HG02763 (cell line): ENCODE results near the gene SUSD1.

ENCODE experiments used
- ATAC-seq: cut with Tn5 transposase; IDR thresholded peaks from one replicate; pipeline ENCODE4 v1.9.1; 2021; ENCODE audit warnings: mild to moderate bottlenecking, moderate library complexity; ENCODE audit not compliant: unreplicated experiment

The SUSD1 gene

GRCh38 chr9:112072721-112073638, 102.1 kb downstream of the SUSD1 start:
- no peak for ATAC-seq

GRCh38 chr9:112069318-112070169, 105.6 kb downstream of the SUSD1 start:
- ATAC-seq, result no peak

DNA sequence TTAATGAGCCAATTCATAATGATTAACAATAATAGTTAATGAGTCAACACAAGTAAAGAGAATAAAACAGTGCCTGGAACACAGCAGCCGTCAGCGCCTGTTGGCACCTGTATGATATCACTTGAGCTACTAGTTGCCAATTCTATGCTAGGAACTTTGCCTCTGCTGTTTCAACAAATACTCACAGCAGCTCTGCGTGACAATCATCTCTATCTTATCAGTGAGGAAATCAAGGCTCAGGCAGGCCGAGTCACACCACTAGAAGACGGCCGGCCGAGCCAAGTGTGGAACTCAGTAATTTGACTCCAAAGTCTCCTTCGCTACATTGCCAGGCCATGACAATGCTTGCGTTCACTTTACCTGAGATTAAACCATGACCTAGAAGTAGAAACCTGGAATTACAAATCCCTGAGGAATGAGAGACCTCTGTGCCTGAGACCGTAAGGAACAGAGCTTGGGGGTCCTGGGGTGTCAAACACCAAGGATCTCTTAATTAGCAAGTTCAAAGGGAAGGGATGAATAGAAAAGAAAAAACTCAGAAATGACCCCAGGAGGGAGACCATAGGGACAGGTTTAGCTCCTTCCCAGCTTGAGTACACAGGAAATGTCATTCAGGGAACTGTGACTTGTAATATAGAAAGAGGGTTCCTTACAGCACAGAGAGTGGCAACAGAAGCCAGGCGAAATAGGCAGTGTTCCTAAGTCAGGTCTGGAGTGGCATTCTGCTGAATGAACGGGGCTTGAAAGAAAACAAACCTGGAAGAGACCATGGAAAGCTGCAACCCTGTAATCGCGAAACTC, 109.1 kb downstream of the SUSD1 start:
- ATAC-seq, result no peak

DNA sequence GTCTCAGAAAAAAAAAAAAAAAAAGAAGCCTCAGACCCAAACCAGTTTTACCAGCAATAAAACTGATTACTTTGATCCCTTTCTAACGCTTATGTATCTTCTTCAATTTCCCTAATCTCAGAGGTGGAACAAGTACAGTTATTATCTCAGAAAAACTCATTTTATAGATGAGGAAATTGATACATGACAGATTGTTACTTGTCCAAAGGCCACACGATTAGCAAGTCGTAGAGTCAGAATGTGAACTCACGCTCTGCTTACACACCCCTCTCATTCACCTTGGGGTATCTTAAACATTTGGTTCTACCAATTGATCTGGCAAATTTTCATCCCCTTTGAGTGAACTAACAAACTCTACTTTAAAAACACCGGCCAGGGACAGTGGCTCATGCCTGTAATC, 110.2 kb downstream of the SUSD1 start:
- no peak for ATAC-seq

DNA sequence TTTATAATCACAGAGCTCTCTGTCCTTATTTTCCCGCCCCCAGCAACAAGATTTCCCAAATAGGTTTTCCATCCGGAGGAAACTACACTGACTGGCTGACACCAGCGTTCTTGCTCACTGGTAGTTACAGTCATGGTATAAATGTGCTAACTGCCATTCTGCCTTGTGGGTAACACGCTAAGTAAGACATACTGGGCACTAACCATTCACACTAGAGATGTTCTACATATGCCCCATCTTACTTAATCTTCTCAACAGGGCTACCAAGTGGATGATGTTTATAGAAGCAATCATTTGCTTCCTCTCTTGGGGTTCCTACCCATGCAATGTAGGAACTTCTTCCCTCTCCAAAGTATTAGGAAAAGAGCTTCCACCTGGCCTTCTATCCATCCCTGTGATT, 111.5 kb downstream of the SUSD1 start:
- ATAC-seq, result no peak

GRCh38 chr9:112063151-112063550, 111.9 kb downstream of the SUSD1 start:
- no peak for ATAC-seq

DNA sequence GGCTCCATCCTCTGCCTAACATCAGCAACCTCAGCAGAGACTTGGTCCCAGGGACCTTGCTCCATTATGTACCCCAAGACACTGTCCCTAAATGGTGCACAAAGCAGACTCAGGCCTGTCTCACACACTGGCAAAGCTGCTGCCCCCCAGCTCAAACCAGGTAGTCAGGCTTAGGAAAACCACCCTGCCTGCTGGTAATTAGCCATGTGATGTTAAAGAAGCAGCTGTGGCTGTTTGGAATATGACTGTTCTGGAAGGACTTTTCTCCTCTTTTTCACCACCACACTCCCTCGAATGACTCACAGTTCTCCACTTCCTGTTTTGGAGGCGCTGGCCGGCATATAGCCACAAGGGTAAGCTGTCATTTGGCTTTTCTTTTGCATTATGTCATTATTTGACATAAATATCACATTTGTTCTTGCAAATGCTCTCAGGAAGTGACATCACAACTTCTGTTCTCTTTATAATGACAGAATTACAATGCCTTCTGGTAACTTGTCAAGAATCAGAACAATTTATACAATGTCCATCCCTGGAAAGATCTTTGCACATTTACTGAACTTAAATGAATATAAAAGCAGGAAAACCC, 113.9 kb downstream of the SUSD1 start:
- peak; percentile 77 for ATAC-seq

- ATAC-seq, result no peak
Measured at GRCh38 chr9:112059966-112060320, 115.2 kb downstream of the SUSD1 start.

DNA sequence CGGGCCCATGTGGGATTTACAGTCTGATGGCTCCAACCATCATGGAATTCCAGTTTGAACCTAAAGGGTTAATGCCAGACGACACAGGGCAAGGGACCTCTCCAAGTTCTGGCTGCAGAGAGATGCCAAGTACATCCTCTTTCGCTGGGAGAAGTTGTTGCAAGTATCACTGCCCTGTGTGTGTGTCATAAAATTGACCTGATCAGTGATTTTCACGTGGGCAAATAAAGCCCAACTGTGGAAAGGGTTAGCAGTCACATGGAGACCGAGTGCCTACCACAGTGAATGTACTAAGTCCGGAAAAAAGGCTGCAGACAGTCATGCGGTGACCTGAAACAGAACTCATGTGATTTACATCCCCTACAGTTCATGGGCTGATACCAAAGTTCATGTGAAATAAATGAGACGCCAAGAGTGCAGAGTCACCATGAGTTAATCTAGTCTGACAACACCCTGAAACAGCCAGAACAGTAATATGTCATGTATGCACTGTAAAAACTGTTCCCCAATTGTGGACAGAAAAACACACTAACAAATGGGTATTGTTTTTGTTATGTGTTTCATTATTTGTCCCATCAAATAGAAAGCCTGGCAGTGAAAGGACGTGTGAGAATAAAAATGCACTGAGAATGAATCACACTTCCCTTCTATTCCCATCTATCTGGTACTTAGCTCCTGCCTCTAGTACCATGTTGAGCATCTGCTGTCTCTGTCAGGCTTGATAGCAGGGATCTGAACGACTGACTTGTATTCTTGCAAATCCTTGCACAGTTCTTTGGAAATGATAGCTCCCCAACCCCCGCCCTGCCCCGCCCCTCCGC, 115.7 kb downstream of the SUSD1 start:
- ATAC-seq, result no peak

DNA sequence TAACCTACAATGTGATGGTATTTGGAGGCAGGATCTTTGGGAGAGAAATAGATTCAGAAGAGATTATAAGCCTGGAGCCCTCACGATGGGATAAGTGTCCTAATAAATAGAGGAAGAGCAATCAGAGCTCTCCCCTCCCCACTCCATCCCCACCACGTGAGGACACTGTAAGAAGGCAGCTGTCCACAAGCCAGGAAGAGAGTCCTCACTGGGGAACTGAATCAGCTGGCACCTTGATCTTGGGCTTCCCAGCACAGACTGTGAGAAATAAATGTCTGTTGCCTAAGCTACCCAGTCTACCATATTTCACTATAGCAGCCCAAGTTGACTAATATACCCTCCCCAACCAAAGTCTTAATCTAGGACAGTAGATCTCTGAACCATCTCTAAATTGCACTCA, 118.1 kb downstream of the SUSD1 start:
- ATAC-seq, result no peak

GRCh38 chr9:112054916-112055315, 120.2 kb downstream of the SUSD1 start:
- no peak for ATAC-seq

GRCh38 chr9:112051812-112052211, 123.3 kb downstream of the SUSD1 start:
- no peak for ATAC-seq

DNA sequence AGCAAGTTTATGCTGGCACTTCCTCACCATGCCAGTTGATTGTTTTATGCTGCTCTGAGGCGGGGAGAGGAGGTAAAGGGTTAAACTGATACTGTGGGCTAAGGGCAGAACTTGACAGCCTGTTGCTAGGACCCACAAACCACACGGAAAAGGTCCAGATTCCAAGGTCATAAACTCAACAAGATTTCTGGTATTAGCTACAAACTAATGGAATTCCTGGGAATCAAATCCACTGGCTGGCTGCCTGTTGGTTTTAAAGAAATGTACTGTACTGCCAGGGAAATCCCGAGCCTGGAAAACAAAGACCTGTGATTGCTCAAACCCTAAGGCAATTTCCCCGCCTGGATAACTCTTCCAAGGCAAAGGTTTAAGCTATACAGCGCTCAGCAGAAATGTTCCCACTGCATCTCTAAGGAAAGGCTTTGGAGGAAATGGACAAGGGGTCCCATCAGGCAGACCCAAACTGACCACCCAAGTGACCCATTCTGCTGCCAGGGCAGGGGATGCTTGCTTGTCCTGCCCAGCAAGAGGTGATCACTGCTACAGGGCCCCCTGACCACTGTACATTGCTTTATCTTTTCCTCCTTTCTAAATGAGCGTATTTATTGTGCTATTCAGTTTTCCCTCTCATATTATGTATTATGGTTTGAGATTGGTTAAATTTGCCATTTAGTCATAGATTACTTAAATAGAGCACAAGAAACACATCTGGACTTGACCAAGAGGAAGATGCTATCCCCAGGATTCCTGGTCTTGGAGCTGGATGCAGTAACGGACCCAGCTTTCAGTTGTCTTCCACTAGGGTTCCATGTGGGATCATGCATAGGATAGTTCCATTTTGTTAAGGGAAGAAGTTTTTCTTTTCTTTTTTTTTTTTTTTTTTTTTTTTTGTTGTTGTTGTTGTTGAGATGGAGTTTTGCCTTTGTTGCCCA, 124.3 kb downstream of the SUSD1 start:
- ATAC-seq, result no peak

- ATAC-seq, result no peak
Measured at GRCh38 chr9:112049811-112050516, 125.1 kb downstream of the SUSD1 start.

- no peak for ATAC-seq
Measured at GRCh38 chr9:112048924-112049691, 126.0 kb downstream of the SUSD1 start.

- ATAC-seq, result no peak
Measured at GRCh38 chr9:112047538-112048066, 127.5 kb downstream of the SUSD1 start.

- ATAC-seq, result no peak
Measured at GRCh38 chr9:112046181-112046580, 128.9 kb downstream of the SUSD1 start.
